GM19025 (cell line): ENCODE measurements around the gene TOR1AIP1.
A peak's percentile ranks its signal among the peaks of the same experiment; 100 is the strongest.
"Not testable (repeated sequence)": the region's sequence is repeated elsewhere in the genome, so short reads cannot be mapped to it uniquely, and the experiment has no call there.

Experiments
- ATAC-seq: cut with Tn5 transposase; IDR thresholded peaks from one replicate; pipeline ENCODE4 v1.9.1; 2021; ENCODE audit warnings: mild to moderate bottlenecking, low read depth, moderate library complexity; ENCODE audit not compliant: unreplicated experiment

Gene TOR1AIP1

GRCh38 chr1:179930867-179931266 lies 48.8 kb downstream of the TOR1AIP1 start:
- ATAC-seq = no peak

- ATAC-seq = no peak
These were observed 51.1 kb downstream of the TOR1AIP1 start for GRCh38 chr1:179933219-179933618.

- ATAC-seq = no peak
These were observed 53.9 kb downstream of the TOR1AIP1 start for GRCh38 chr1:179935909-179936496.

- no peak for ATAC-seq
These were observed 55.7 kb downstream of the TOR1AIP1 start for GRCh38 chr1:179937668-179938254.

GRCh38 chr1:179938752-179939151 lies 56.7 kb downstream of the TOR1AIP1 start:
- no peak for ATAC-seq

- no peak for ATAC-seq
These were observed 57.9 kb downstream of the TOR1AIP1 start for GRCh38 chr1:179939941-179940340.

GRCh38 chr1:179941454-179941853 lies 59.4 kb downstream of the TOR1AIP1 start:
- ATAC-seq = no peak

- no peak for ATAC-seq
These were observed 68.6 kb downstream of the TOR1AIP1 start for GRCh38 chr1:179950651-179951050.

- no peak for ATAC-seq
These were observed 69.5 kb downstream of the TOR1AIP1 start for GRCh38 chr1:179951383-179952144.

GRCh38 chr1:179952186-179952585 lies 70.1 kb downstream of the TOR1AIP1 start:
- no peak for ATAC-seq

- peak; percentile 3 for ATAC-seq
These were observed 71.9 kb downstream of the TOR1AIP1 start for GRCh38 chr1:179953974-179954492.

GRCh38 chr1:179954493-179955286 lies 72.6 kb downstream of the TOR1AIP1 start, which contains the start of gene CEP350:
Gene CEP350, plus strand, starts transcription at chr1:179954810. Its CDS starts 31,372 bp downstream, at chr1:179986182.
- peak; percentile 91 for ATAC-seq

- no peak for ATAC-seq
These were observed 73.2 kb downstream of the TOR1AIP1 start for GRCh38 chr1:179955287-179955680.

- ATAC-seq = no peak
These were observed 73.6 kb downstream of the TOR1AIP1 start for GRCh38 chr1:179955731-179956130.

- no peak for ATAC-seq
These were observed 76.3 kb downstream of the TOR1AIP1 start for GRCh38 chr1:179958359-179958758.

GRCh38 chr1:179962168-179962567 lies 80.1 kb downstream of the TOR1AIP1 start:
- ATAC-seq = not testable (repeated sequence)

GRCh38 chr1:179966551-179966950 lies 84.5 kb downstream of the TOR1AIP1 start:
- no peak for ATAC-seq

GRCh38 chr1:179968284-179968993 lies 86.4 kb downstream of the TOR1AIP1 start:
- no peak for ATAC-seq

GRCh38 chr1:179968994-179969919 lies 87.2 kb downstream of the TOR1AIP1 start:
- ATAC-seq = no peak
